ENCODE results near the gene SCEL.

GRCh38 chr13:77580748-77581147 lies 45.2 kb downstream of the SCEL start:
- TF ChIP-seq, protein P1, sequence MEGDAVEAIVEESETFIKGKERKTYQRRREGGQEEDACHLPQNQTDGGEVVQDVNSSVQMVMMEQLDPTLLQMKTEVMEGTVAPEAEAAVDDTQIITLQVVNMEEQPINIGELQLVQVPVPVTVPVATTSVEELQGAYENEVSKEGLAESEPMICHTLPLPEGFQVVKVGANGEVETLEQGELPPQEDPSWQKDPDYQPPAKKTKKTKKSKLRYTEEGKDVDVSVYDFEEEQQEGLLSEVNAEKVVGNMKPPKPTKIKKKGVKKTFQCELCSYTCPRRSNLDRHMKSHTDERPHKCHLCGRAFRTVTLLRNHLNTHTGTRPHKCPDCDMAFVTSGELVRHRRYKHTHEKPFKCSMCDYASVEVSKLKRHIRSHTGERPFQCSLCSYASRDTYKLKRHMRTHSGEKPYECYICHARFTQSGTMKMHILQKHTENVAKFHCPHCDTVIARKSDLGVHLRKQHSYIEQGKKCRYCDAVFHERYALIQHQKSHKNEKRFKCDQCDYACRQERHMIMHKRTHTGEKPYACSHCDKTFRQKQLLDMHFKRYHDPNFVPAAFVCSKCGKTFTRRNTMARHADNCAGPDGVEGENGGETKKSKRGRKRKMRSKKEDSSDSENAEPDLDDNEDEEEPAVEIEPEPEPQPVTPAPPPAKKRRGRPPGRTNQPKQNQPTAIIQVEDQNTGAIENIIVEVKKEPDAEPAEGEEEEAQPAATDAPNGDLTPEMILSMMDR (conservative IDR thresholded peaks at IDR 0.05; ENCODE audit: low read length): no peak
- TF ChIP-seq EZH2phosphoT487 (IDR thresholded peaks at IDR 0.05; ENCODE audit: borderline replicate concordance, low read depth, low read length): no peak
